Heart left ventricle (tissue), 13 donors: ENCODE measurements around the gene FZD1.

Source experiments
- CTCF ChIP-seq, 12 donors: fragments of 200-600 bp; sonication (generic) in 4 of 12; IDR thresholded peaks; one replicate each; pipeline versions ENCODE4 v1.5.0 to v1.8.0; 2018 to 2022; ENCODE audit warnings: antibody characterized with exemption in 12 of 12, mild to moderate bottlenecking in 5 of 12
- POLR2A ChIP-seq, 2 donors: fragments of 450-650 bp; IDR thresholded peaks; one replicate each; pipeline ENCODE4 v1.6.1; 2017; ENCODE audit warnings: antibody characterized with exemption in 2 of 2, mild to moderate bottlenecking in 2 of 2, moderate library complexity in 2 of 2
- donor health status: ischemic (EF 13 %, LVEDD 7.1; RV severe dilation, severe dysfunction).
- donor health status: DM: no; HTN: yes; CAD: no.
- donor health status: DM: no; HTN: no; CAD: no.
- donor health status: ischemic (EF 25% LVEDD 6.9; RV normal size, moderate dysfunction).
- donor health status: ischemic (EF 25% LVEDD 5.7; RV mildly dilated, moderate dysfunction).
- donor health status: ischemic (EF 35%, LVEDD 5.7; RV mildly dilated, moderate dysfunction).
- donor health status: nonischemic (EF 11% LVEDD 7.7; RV severe dilation, severe dysfunction).
- donor health status: DM: yes; HTN: yes; CAD: no.
- donor health status: PGD.
- donor health status: ischemic (EF 29% LVEDD 5.4; RV normal size, mild dysfunction).
- donor health status: nonischemic (EF 23%, LVEDD 6.1; RV moderate dilation, normal function).

- TF ChIP-seq POLR2A (IDR thresholded peaks at IDR 0.05) (no peak), CTCF (IDR thresholded peaks at IDR 0.05) (no peak)
Observed at GRCh38 chr7:91251877-91252276, 12.4 kb upstream of the FZD1 start.
